Fibroblast of gingiva (primary cell): ENCODE measurements around the gene PDE4B.
"Not testable (repeated sequence)": the region's sequence is repeated elsewhere in the genome, so short reads cannot be mapped to it uniquely, and the experiment has no call there.

Experiments
- DNase-seq: peaks from one replicate; pipeline ENCODE4 v3.0.0-alpha.2; 2011; ENCODE audit warnings: low read depth

The PDE4B gene

GRCh38 chr1:66135161-66135560, 342.5 kb downstream of the PDE4B start:
- DNase-seq, result no peak

GRCh38 chr1:66136423-66136822, 343.7 kb downstream of the PDE4B start:
- DNase-seq, result not testable (repeated sequence)

GRCh38 chr1:66137235-66137634, 344.5 kb downstream of the PDE4B start:
- no peak for DNase-seq

- DNase-seq, result no peak
Measured at GRCh38 chr1:66138613-66139012, 345.9 kb downstream of the PDE4B start.

- DNase-seq, result no peak
Measured at GRCh38 chr1:66140072-66140471, 347.4 kb downstream of the PDE4B start.

- DNase-seq, result no peak
Measured at GRCh38 chr1:66143651-66144050, 351.0 kb downstream of the PDE4B start.

GRCh38 chr1:66147226-66147835, 354.6 kb downstream of the PDE4B start:
- no peak for DNase-seq

GRCh38 chr1:66152034-66152433, 359.3 kb downstream of the PDE4B start:
- no peak for DNase-seq

- DNase-seq, result no peak
Measured at GRCh38 chr1:66154394-66154793, 361.7 kb downstream of the PDE4B start.

GRCh38 chr1:66156144-66156543, 363.4 kb downstream of the PDE4B start:
- DNase-seq, result no peak

- no peak for DNase-seq
Measured at GRCh38 chr1:66159800-66160199, 367.1 kb downstream of the PDE4B start.

- DNase-seq, result no peak
Measured at GRCh38 chr1:66160719-66161118, 368.0 kb downstream of the PDE4B start.

GRCh38 chr1:66166753-66167152, 374.1 kb downstream of the PDE4B start:
- no peak for DNase-seq

GRCh38 chr1:66167267-66167666, 374.6 kb downstream of the PDE4B start:
- no peak for DNase-seq

GRCh38 chr1:66168467-66168887, 375.8 kb downstream of the PDE4B start:
- DNase-seq, result no peak

GRCh38 chr1:66168948-66169671, 376.4 kb downstream of the PDE4B start:
- no peak for DNase-seq

GRCh38 chr1:66172272-66172671, 379.6 kb downstream of the PDE4B start:
- DNase-seq, result no peak

- no peak for DNase-seq
Measured at GRCh38 chr1:66175098-66175497, 382.4 kb downstream of the PDE4B start.

GRCh38 chr1:66175581-66175980, 382.9 kb downstream of the PDE4B start:
- no peak for DNase-seq

- no peak for DNase-seq
Measured at GRCh38 chr1:66176012-66176715, 383.5 kb downstream of the PDE4B start.

GRCh38 chr1:66176832-66177231, 384.1 kb downstream of the PDE4B start:
- DNase-seq, result no peak

GRCh38 chr1:66177510-66177909, 384.8 kb downstream of the PDE4B start:
- no peak for DNase-seq

- no peak for DNase-seq
Measured at GRCh38 chr1:66182026-66182425, 389.3 kb downstream of the PDE4B start.
